Ectodermal cell (in vitro differentiated cells): ENCODE data around the gene ADCY5.

Source experiments
- H3K27ac ChIP-seq: 2 replicates; pipeline ENCODE4 v1.7.0; 2013; ENCODE audit warnings: mild to moderate bottlenecking, low read depth, low read length; ENCODE audit not compliant: insufficient read depth, poor library complexity, severe bottlenecking
- H3K27me3 ChIP-seq: 2 replicates; pipeline ENCODE4 v1.7.0; 2013; ENCODE audit warnings: mild to moderate bottlenecking, low read length; ENCODE audit not compliant: insufficient read depth, control insufficient read depth, poor library complexity, severe bottlenecking
- H3K36me3 ChIP-seq: one replicate; pipeline ENCODE4 v1.7.0; 2013; ENCODE audit warnings: low read length; ENCODE audit not compliant: control insufficient read depth, insufficient read depth
- H3K4me1 ChIP-seq: one replicate; pipeline ENCODE4 v1.7.0; 2013; ENCODE audit warnings: low read length; ENCODE audit not compliant: control insufficient read depth, insufficient read depth
- H3K4me3 ChIP-seq: 2 replicates; pipeline ENCODE4 v1.7.0; 2013; ENCODE audit warnings: low read depth, low read length, control low read depth; ENCODE audit not compliant: insufficient read depth
- H3K9me3 ChIP-seq: 2 replicates; pipeline ENCODE4 v1.7.0; 2013; ENCODE audit warnings: mild to moderate bottlenecking, low read length, moderate library complexity; ENCODE audit not compliant: control insufficient read depth
- WGBS, 2 experiments: methylation state at CpG; one replicate each; pipeline ENCODE4 v1.1.7; 2013; ENCODE audit warnings: missing lambda C conversion rate in 2 of 2; 5-methylcytosine and 5-hydroxymethylcytosine counted together

Gene ADCY5

GRCh38 chr3:123327956-123328850 lies 120.7 kb downstream of the ADCY5 start:
- Histone ChIP-seq H3K4me3 (no peak overlapping the region), H3K27ac (no peak overlapping the region), H3K9me3 (no peaks in the 10 kb centered on the region), H3K4me1 (no peaks in the 10 kb centered on the region), H3K36me3 (no peaks in the 10 kb centered on the region), H3K27me3 (no peaks in the 10 kb centered on the region)
- WGBS, 2 experiments = 81% methylated on average over 25 of the region's 25 CpGs

- Histone ChIP-seq H3K4me3 (no peak overlapping the region), H3K4me1 (no peaks in the 10 kb centered on the region), H3K36me3 (no peaks in the 10 kb centered on the region), H3K27me3 (no peaks in the 10 kb centered on the region), H3K27ac (no peak overlapping the region), H3K9me3 (no peaks in the 10 kb centered on the region)
- 88 to 92% methylated on average over 12 of the region's 12 CpGs for WGBS, 2 experiments
Measured at GRCh38 chr3:123327480-123327879, 121.4 kb downstream of the ADCY5 start.

GRCh38 chr3:123326531-123326930 lies 122.4 kb downstream of the ADCY5 start:
- no peaks in the 10 kb centered on the region for H3K27me3 ChIP-seq
- no peaks in the 10 kb centered on the region for H3K9me3 ChIP-seq
- 86 to 89% methylated on average over 6 of the region's 6 CpGs for WGBS, 2 experiments
- H3K36me3 ChIP-seq = no peaks in the 10 kb centered on the region
- no peaks in the 10 kb centered on the region for H3K4me1 ChIP-seq
- no peak overlapping the region for H3K4me3 ChIP-seq
- no peak overlapping the region for H3K27ac ChIP-seq

- Histone ChIP-seq H3K27me3 (no peaks in the 10 kb centered on the region), H3K9me3 (no peaks in the 10 kb centered on the region), H3K4me1 (no peaks in the 10 kb centered on the region), H3K4me3 (no peak overlapping the region), H3K27ac (no peak overlapping the region), H3K36me3 (no peaks in the 10 kb centered on the region)
- WGBS, 2 experiments = 95 to 96% methylated on average over 8 of the region's 8 CpGs
Measured at GRCh38 chr3:123325766-123326256, 123.1 kb downstream of the ADCY5 start.

GRCh38 chr3:123324880-123325765 lies 123.8 kb downstream of the ADCY5 start:
- H3K27me3 ChIP-seq = no peaks in the 10 kb centered on the region
- no peaks in the 10 kb centered on the region for H3K36me3 ChIP-seq
- no peak overlapping the region for H3K27ac ChIP-seq
- WGBS, 2 experiments = 95% methylated on average over 15 of the region's 15 CpGs
- no peaks in the 10 kb centered on the region for H3K9me3 ChIP-seq
- no peak overlapping the region for H3K4me3 ChIP-seq
- peaks cover 3% of the 10 kb centered on the region for H3K4me1 ChIP-seq

GRCh38 chr3:123323781-123324180 lies 125.1 kb downstream of the ADCY5 start:
- H3K4me3 ChIP-seq = no peak overlapping the region
- H3K27me3 ChIP-seq = no peaks in the 10 kb centered on the region
- no peaks in the 10 kb centered on the region for H3K9me3 ChIP-seq
- H3K4me1 ChIP-seq = peaks cover 12% of the 10 kb centered on the region
- H3K27ac ChIP-seq = no peak overlapping the region
- H3K36me3 ChIP-seq = no peaks in the 10 kb centered on the region
- 88 to 91% methylated on average over 1 of the region's 1 CpG for WGBS, 2 experiments

GRCh38 chr3:123322866-123323265 lies 126.0 kb downstream of the ADCY5 start:
- 91 to 94% methylated on average over 11 of the region's 11 CpGs for WGBS, 2 experiments

GRCh38 chr3:123321806-123322205 lies 127.1 kb downstream of the ADCY5 start:
- Histone ChIP-seq H3K9me3 (no peaks in the 10 kb centered on the region), H3K4me1 (peaks cover 12% of the 10 kb centered on the region), H3K4me3 (no peak overlapping the region), H3K36me3 (no peaks in the 10 kb centered on the region), H3K27me3 (no peaks in the 10 kb centered on the region), H3K27ac (no peak overlapping the region)
- WGBS, 2 experiments = 88 to 90% methylated on average over 8 of the region's 8 CpGs

More at GRCh38 chr3:123322866-123323265, 126.0 kb downstream of the ADCY5 start:
- Histone ChIP-seq H3K4me3 (no peak overlapping the region), H3K4me1 (peaks cover 12% of the 10 kb centered on the region), H3K27ac (no peak overlapping the region), H3K9me3 (no peaks in the 10 kb centered on the region), H3K36me3 (no peaks in the 10 kb centered on the region), H3K27me3 (no peaks in the 10 kb centered on the region)

GRCh38 chr3:123320221-123320620 lies 128.7 kb downstream of the ADCY5 start:
- no peak overlapping the region for H3K27ac ChIP-seq
- peaks cover 14% of the 10 kb centered on the region for H3K4me1 ChIP-seq
- H3K4me3 ChIP-seq = no peak overlapping the region
- H3K36me3 ChIP-seq = no peaks in the 10 kb centered on the region
- H3K27me3 ChIP-seq = no peaks in the 10 kb centered on the region
- WGBS, 2 experiments = 90 to 92% methylated on average over 5 of the region's 5 CpGs
- H3K9me3 ChIP-seq = no peaks in the 10 kb centered on the region

GRCh38 chr3:123319760-123320159 lies 129.1 kb downstream of the ADCY5 start:
- Histone ChIP-seq H3K27ac (no peak overlapping the region), H3K9me3 (no peaks in the 10 kb centered on the region), H3K4me1 (peaks cover 18% of the 10 kb centered on the region), H3K36me3 (no peaks in the 10 kb centered on the region), H3K27me3 (peaks cover under 1% of the 10 kb centered on the region), H3K4me3 (no peak overlapping the region)
- 32 to 37% methylated on average over 10 of the region's 10 CpGs for WGBS, 2 experiments
